Measurements from ENCODE around the gene EYA2. TPM values are rescaled to one million over a fixed set of nuclear protein-coding genes. Genes with fewer than 3 reads are reported as not detected.

EYA2 gene
- total RNA-seq, 1 donor from 2014 or later: 24.4 TPM

DNA sequence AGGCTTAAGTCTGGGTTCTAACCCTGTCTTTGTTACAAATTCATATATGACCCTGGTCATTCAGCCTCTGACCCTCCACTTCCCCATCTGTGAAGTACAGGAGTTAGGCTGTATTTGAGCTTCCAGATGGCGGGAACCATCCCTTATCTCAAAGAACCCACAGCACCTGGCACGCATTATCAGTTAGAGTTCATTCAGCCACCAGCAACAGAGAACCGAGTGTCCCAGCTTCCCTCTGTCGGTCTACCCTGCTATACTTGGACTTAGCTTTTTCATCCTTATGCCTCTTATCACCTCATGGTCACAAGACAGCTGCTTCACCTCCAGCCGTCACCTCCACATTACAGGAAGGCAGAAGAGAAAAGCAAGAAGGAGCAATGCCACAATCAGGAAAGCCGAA, 147.8 kb downstream of the EYA2 start:
- intact Hi-C loops (cut with DNase I): no loop called here
- DNase-seq (ENCODE audit: low spot score): no peak
- ATAC-seq: no peak

DNA sequence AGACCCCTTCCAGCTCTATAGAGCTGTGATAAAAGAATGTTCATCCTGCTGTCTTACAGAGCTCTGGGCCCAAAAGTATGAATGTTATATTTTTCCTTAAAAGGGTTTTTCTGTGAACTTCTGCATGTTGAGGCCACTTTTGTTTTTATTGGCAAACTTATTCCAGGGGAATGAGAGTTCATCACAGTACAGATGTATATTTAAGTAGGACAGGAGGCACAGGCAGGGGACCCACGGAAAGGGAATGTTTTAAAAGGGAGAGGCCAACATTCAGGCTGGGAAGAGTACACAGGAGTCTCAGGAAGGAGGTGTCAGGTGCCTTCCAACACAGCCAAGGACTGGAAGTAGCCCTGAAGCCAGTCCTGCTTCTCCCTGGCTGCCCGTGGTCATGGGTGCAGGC, 148.4 kb downstream of the EYA2 start:
- no peak for DNase-seq (ENCODE audit: low spot score)
- ATAC-seq: no peak
- intact Hi-C loops (cut with DNase I): no loop called here

GRCh38 chr20:47044938-47045337, 150.3 kb downstream of the EYA2 start:
- no peak for DNase-seq (ENCODE audit: low spot score)
- intact Hi-C loops (cut with DNase I): no loop called here
- no peak for ATAC-seq

- intact Hi-C loops (cut with DNase I): no loop called here
- ATAC-seq (no peak), DNase-seq (ENCODE audit: low spot score) (no peak)
These were observed 153.4 kb downstream of the EYA2 start for GRCh38 chr20:47048054-47048453.

- ATAC-seq: no peak
- no peak for DNase-seq (ENCODE audit: low spot score)
- intact Hi-C loops (cut with DNase I): no loop called here
These were observed 155.1 kb downstream of the EYA2 start for GRCh38 chr20:47049771-47050170.

DNA sequence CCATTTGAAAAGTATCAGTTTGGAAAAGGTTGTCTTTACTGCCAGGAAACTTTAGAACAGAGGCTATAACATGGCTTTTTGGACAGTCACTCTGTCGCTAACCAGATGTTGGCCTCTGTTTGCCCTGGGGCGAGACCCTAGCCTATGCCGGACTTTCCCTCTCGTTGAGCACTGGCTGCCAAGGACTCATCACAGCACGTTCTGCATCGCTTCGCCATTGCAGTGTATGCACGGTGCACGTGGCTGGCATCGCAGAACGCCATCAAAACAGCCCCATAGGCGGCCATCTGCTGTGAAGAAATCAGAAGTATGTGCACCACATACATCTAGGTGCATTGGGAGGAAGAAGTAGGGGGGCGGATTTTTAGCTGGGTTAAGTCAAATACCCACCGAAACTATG, 156.4 kb downstream of the EYA2 start:
- ATAC-seq: no peak
- intact Hi-C loops (cut with DNase I): no loop called here
- no peak for DNase-seq (ENCODE audit: low spot score)

GRCh38 chr20:47051936-47052526, 157.4 kb downstream of the EYA2 start:
- DNase-seq (ENCODE audit: low spot score): no peak
- ATAC-seq: peak; percentile 5
- intact Hi-C loops (cut with DNase I): loop anchor here (2.0 kb wide), 1 partner anchor 55 kb away; no protein-coding TSS in a partner anchor

- intact Hi-C loops (cut with DNase I): no loop called here
- ATAC-seq: no peak
- DNase-seq (ENCODE audit: low spot score): no peak
These were observed 159.9 kb downstream of the EYA2 start for GRCh38 chr20:47054506-47054905.

- ATAC-seq (no peak), DNase-seq (ENCODE audit: low spot score) (no peak)
- intact Hi-C loops (cut with DNase I): no loop called here
These were observed 160.3 kb downstream of the EYA2 start for GRCh38 chr20:47054945-47055344.

DNA sequence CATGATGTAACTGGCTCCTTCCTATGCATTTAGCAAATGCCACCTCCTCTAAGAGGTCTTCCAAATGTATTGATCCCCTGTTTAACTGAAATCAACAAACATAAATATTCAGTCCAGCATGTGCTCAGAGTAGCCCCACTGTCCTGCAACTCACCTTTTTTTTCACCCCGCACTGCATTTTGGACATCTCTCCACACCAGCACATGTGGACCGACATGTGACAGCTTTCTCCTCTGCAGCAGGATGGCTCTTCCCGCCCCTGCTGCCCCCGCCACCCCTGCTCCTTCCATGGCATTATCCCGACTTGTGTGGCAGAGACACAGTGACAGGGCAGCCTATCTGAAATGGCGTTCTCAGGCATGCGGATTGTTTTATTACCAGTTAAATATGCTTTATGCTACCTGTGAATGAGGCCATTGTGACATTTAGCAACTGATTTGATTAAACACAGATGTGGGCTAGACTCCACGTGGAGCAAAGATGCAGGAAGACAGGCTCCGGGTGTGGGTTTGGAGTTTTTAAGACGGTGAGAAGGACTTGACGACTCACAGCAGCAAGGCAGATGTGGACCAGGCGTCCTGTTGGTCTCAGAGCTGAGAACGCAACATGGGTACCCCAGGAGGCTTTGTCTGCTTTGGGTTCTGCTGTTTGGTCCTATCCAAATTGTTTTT, 161.2 kb downstream of the EYA2 start:
- DNase-seq (ENCODE audit: low spot score): no peak
- intact Hi-C loops (cut with DNase I): no loop called here
- ATAC-seq: peak; percentile 87

DNA sequence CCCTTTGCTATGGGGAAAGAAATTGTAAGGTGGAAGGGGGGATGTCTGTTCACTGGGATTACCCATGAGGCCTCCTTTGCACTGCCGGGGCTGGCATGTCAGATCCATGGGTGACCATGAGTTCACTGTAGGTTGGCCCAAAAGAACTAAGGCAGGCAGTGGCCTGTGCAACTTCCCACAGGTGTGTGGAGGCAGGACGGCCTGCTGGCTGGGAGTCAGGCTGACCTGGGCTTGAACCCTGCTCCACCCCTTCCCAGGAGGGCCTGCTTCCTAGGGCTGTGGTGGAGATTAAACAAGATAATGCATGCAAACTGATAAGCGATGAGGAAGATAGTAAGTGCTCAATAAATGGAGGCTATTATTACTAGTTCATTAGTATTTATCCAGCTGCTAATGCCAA, 163.0 kb downstream of the EYA2 start:
- intact Hi-C loops (cut with DNase I): no loop called here
- DNase-seq (ENCODE audit: low spot score) (no peak), ATAC-seq (no peak)

DNA sequence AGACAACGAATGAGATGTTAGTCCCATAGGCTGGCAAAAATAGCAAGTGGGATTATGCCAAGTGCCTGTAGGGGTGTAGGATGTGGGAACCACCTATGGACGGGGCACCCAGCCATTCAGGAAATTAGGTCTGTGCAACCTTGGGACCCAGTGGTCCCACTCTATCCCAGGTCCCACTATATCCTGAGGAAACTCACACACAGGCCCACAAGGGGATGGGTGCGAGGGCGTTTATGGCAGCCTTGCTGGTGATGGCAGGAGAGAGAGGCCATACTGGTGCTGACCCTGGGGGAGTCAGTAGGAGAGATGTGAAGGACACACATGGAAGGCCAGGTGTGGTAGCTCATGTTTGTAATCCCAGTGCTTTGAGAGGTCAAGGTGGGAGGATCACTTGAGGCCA, 163.6 kb downstream of the EYA2 start:
- ATAC-seq: no peak
- no peak for DNase-seq (ENCODE audit: low spot score)
- intact Hi-C loops (cut with DNase I): no loop called here

GRCh38 chr20:47059536-47059935, 164.9 kb downstream of the EYA2 start:
- intact Hi-C loops (cut with DNase I): no loop called here
- ATAC-seq: no peak

DNA sequence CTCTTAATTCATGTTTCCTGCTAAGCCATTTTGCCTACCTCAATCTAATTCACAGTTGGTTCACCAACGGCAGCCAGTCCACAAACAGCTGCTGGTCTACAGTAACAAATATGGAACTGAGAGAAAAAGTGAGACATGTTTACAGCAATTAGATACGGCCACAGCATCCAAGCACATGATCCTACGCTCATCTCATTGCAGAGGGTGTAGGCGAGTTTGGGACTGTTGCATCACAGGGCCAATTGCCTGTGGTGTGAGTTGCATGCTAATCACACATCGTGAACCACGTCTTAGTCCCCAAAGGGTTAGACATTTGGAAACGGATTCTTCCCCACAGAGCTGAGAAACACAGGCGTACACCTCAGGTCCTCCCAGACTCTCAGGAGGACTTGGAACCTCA, 166.9 kb downstream of the EYA2 start:
- DNase-seq (ENCODE audit: low spot score): no peak
- ATAC-seq: peak; percentile 62
- intact Hi-C loops (cut with DNase I): no loop called here

More at GRCh38 chr20:47059536-47059935, 164.9 kb downstream of the EYA2 start:
- no peak for DNase-seq (ENCODE audit: low spot score)

DNA sequence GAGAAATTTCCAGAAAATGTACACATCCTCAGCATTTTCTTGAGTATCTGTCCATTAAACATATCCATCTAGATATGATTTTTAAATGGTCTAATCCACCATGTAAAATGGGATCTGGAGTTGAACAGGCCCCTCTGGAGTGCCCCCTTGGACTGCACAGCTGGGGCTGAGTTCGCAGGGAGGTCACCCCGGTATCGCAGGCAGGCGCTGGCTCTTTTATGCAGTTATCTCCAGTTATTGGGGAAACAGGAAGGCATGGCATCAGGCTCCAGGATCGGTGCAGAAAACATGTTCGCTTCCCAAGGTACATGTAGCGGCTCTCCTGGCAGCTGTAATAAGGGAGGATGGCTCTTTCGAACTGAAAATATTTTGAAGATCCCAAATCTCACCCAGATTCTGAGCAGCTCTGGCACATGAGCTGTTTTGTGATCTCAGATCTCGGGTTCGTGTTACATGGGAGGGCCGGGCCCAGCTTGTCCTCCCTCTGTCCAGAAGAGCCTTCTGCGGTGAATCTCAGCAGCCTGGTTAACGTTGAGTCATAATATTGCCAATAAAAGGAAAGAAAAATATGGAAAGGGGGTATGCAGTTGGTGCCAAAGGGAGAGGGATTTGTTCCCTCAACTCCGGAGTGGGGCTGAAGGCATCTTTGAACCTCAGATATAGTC, 167.7 kb downstream of the EYA2 start:
- ATAC-seq: peak; percentile 82
- DNase-seq (ENCODE audit: low spot score): no peak
- intact Hi-C loops (cut with DNase I): no loop called here

DNA sequence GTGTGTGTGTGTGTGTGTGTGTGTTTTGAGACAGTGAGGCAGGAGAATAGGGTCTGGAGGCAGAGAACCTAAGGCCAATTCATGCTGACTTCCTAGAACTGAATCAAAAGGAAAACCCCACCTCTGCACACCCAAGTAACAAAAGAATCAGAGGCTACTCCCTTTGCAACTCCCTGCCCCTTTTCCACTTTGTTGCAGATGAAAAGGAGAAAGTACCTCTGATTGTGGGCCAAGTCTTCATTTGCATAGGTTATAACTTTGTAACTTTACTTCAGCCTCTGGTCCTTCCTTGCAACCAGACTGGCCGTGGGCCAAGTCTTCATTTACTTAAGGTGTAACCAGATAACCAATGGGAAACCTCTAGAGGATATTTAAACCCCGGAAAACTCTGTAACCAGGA, 168.8 kb downstream of the EYA2 start:
- intact Hi-C loops (cut with DNase I): no loop called here
- no peak for ATAC-seq
- DNase-seq (ENCODE audit: low spot score): no peak

DNA sequence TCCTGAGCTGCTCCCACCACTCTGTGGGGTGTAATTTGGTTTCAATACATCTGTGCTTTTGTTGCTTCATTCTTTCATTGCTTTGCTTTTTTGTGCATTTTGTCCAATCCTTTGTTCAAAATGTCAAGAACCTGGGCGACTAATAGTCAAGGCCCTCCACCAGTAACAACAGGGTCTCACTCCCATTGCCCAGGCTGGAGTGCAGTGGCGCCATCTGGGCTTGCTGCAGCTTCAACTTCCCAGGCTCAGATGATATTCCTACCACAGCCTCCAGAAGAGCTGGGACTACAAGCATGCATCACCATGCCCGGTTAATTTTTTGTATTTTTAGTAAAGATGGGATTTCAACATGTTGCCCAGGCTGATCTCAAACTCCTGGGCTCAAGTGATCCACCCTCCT, 169.2 kb downstream of the EYA2 start:
- intact Hi-C loops (cut with DNase I): no loop called here
- no peak for DNase-seq (ENCODE audit: low spot score)
- ATAC-seq: no peak

GRCh38 chr20:47066484-47067270, 172.0 kb downstream of the EYA2 start:
- peak; percentile 93 for ATAC-seq
- no peak for DNase-seq (ENCODE audit: low spot score)
- intact Hi-C loops (cut with DNase I): no loop called here

DNA sequence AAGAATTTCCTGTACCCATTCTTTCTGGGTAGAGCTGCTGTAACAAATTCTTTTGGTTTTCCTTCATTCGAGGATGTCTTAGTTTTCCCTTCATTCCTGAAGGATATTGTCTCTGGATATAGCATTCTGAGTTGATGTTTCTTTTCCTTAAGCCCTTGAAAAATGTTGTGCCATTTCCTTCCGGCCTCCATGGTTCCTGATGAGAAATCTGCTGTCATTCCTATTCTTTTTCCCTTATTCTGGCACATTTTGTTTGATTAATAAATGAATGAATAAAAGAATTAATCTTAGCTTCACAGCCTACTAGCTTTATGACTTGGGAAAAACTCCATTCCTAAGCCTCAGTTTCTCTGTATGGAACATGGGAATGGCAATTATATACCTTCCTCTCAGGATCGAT, 173.1 kb downstream of the EYA2 start:
- intact Hi-C loops (cut with DNase I): no loop called here
- no peak for DNase-seq (ENCODE audit: low spot score)
- ATAC-seq: no peak

DNA sequence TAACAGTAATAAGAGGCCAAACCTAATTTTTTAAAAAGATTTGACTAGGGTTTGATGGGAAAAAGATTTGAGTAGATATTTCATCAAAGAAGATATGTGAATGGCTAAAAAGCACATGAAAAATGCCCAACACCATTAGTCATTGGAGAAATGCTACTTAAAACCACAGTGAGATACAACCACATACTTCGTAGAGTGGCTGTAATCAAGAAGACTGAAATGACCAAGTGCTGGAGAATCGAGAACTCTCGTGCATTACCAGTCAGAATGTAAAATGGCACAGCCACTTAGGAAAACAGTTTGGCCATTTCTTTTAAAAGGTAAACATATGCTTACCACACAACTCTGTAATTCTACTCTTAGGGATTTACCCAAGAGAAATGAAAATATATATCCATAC, 175.5 kb downstream of the EYA2 start:
- ATAC-seq (no peak), DNase-seq (ENCODE audit: low spot score) (no peak)
- intact Hi-C loops (cut with DNase I): no loop called here
